ENCODE data around the gene USP17L10.
A peak's percentile ranks its signal among the peaks of the same experiment; 100 is the strongest.
"Not testable (repeated sequence)": the region's sequence is repeated elsewhere in the genome, so short reads cannot be mapped to it uniquely, and the experiment has no call there.

USP17L10 gene

GRCh38 chr4:9210357-9210756 lies at the start of gene USP17L10:
USP17L10 (plus strand) TSS chr4:9210657; CDS start chr4:9210657, 0 bp downstream.
- DNase-seq, result not testable (repeated sequence)

- not testable (repeated sequence) for DNase-seq
Measured at GRCh38 chr4:9165990-9166389, 44.5 kb upstream of the USP17L10 start.

- not testable (repeated sequence) for DNase-seq
Measured at GRCh38 chr4:9169791-9170459, 40.5 kb upstream of the USP17L10 start, which contains the start of gene FAM90A26. FAM90A26 (plus strand) TSS chr4:9170409; CDS start chr4:9173173, 2,764 bp downstream.

GRCh38 chr4:9214701-9215100 lies 4.2 kb downstream of the USP17L10 start:
- DNase-seq, result not testable (repeated sequence)

GRCh38 chr4:9215105-9215504 lies 4.6 kb downstream of the USP17L10 start, which contains the start of gene USP17L11:
USP17L11 (plus strand) TSS chr4:9215405; CDS start chr4:9215405, 0 bp downstream.
- DNase-seq, result not testable (repeated sequence)

- DNase-seq, result not testable (repeated sequence)
Measured at GRCh38 chr4:9219852-9220251, 9.4 kb downstream of the USP17L10 start, which contains the start of gene USP17L12. USP17L12 (plus strand) TSS chr4:9220152; CDS start chr4:9220152, 0 bp downstream.

GRCh38 chr4:9224596-9224995 lies 14.1 kb downstream of the USP17L10 start, which contains the start of gene USP17L13:
USP17L13 (plus strand) TSS chr4:9224896; CDS start chr4:9224896, 0 bp downstream.
- not testable (repeated sequence) for DNase-seq

- not testable (repeated sequence) for DNase-seq
Measured at GRCh38 chr4:9230249-9230648, 19.8 kb downstream of the USP17L10 start.

GRCh38 chr4:9234085-9234484 lies 23.6 kb downstream of the USP17L10 start, which contains the start of gene USP17L15:
USP17L15 (plus strand) TSS chr4:9234385; CDS start chr4:9234385, 0 bp downstream.
- not testable (repeated sequence) for DNase-seq

GRCh38 chr4:9238461-9238860 lies 28.0 kb downstream of the USP17L10 start:
- DNase-seq, result not testable (repeated sequence)

- not testable (repeated sequence) for DNase-seq
Measured at GRCh38 chr4:9243579-9243978, 33.1 kb downstream of the USP17L10 start, which contains the start of gene USP17L17. USP17L17 (plus strand) TSS chr4:9243879; CDS start chr4:9243879, 0 bp downstream.

GRCh38 chr4:9247953-9248680 lies 37.7 kb downstream of the USP17L10 start, which contains the start of gene USP17L18:
USP17L18 (plus strand) TSS chr4:9248630; CDS start chr4:9248630, 0 bp downstream.
- peak; percentile 27 for DNase-seq

GRCh38 chr4:9253078-9253477 lies 42.6 kb downstream of the USP17L10 start, which contains the start of gene USP17L19:
USP17L19 (plus strand) TSS chr4:9253378; CDS start chr4:9253378, 0 bp downstream.
- not testable (repeated sequence) for DNase-seq

GRCh38 chr4:9257824-9258223 lies 47.4 kb downstream of the USP17L10 start, which contains the start of gene USP17L20:
USP17L20 (plus strand) TSS chr4:9258124; CDS start chr4:9258124, 0 bp downstream.
- not testable (repeated sequence) for DNase-seq

Measured in stimulated activated CD8-positive, alpha-beta memory T cell treated with anti-CD3 and anti-CD28 coated beads, Interleukin-4, amount 100 ng/mL, for 48 hours (primary cell).